PC-3 (cell line): ENCODE results near the gene GPS2. TPM values are rescaled to one million over a fixed set of nuclear protein-coding genes. Genes with fewer than 3 reads are reported as not detected.

Source experiments
- ATAC-seq: fragments of 200-7000 bp; cut with Tn5 transposase; 2 replicates; pipeline ENCODE4 v1.9.1; 2020; ENCODE audit warnings: mild to moderate bottlenecking, moderate library complexity
- BruUV-seq: library from RNA; stranded (reverse); fragments of 400-500 nt; replicated peaks from 2 replicates; lab custom pipeline; 2021; lab: Mats Ljungman, UMichigan
- CTCF ChIA-PET: fragments of 300-600 bp; sonication (Branson Sonifier 250); formaldehyde crosslinking; loops from one replicate; lab custom pipeline; 2022; ENCODE audit warnings: antibody characterized with exemption; lab: Charles Lee
- POLR2A ChIA-PET: fragments of 300-600 bp; sonication (Branson Sonifier 250); formaldehyde crosslinking; loops from one replicate; lab custom pipeline; 2022; ENCODE audit warnings: antibody characterized with exemption; ENCODE audit not compliant: unreplicated experiment; lab: Charles Lee
- DNase-seq: peaks from one replicate; pipeline ENCODE4 v3.0.0-alpha.2; 2015
- H2AFZ ChIP-seq: fragments of 300-600 bp; sonication (generic); 2 replicates; pipeline ENCODE4 v1.6.0; 2016; ENCODE audit warnings: antibody characterized with exemption, low read length
- H3F3A ChIP-seq: fragments of 300-600 bp; sonication (generic); one replicate; pipeline ENCODE4 v1.6.0; 2017; ENCODE audit warnings: antibody characterized with exemption, low read length, control low read depth, mild to moderate bottlenecking; ENCODE audit not compliant: unreplicated experiment
- H3K27ac ChIP-seq: fragments of 300-600 bp; sonication (generic); 2 replicates; pipeline ENCODE4 v1.5.1; 2016; ENCODE audit warnings: mild to moderate bottlenecking, low read length
- H3K27me3 ChIP-seq: fragments of 300-600 bp; sonication (generic); 2 replicates; pipeline ENCODE4 v1.6.1; 2016; ENCODE audit warnings: low read length, mixed read lengths
- H3K36me3 ChIP-seq: fragments of 300-600 bp; sonication (generic); 2 replicates; pipeline ENCODE4 v1.6.1; 2016; ENCODE audit warnings: low read depth, mixed run types, low read length, mixed read lengths
- H3K4me1 ChIP-seq: fragments of 300-600 bp; sonication (generic); 2 replicates; pipeline ENCODE4 v1.5.1; 2016; ENCODE audit warnings: low read length; ENCODE audit not compliant: insufficient read depth
- H3K4me2 ChIP-seq: fragments of 300-600 bp; sonication (generic); 2 replicates; pipeline ENCODE4 v1.6.0; 2016; ENCODE audit warnings: low read length
- H3K4me3 ChIP-seq: fragments of 300-600 bp; sonication (generic); 2 replicates; pipeline ENCODE4 v1.5.1; 2016; ENCODE audit warnings: mild to moderate bottlenecking, low read length, mixed read lengths
- H3K79me2 ChIP-seq: fragments of 300-600 bp; sonication (generic); 2 replicates; pipeline ENCODE4 v1.6.1; 2017; ENCODE audit warnings: low read length, mixed read lengths
- H3K9ac ChIP-seq: fragments of 300-600 bp; sonication (generic); 2 replicates; pipeline ENCODE4 v1.6.0; 2016; ENCODE audit warnings: mild to moderate bottlenecking, low read length
- H3K9me2 ChIP-seq: fragments of 300-600 bp; sonication (generic); replicated peaks from 2 replicates; pipeline ENCODE4 v1.6.1; 2016; ENCODE audit warnings: mixed run types, low read length, mixed read lengths
- H3K9me3 ChIP-seq: fragments of 300-600 bp; sonication (generic); 2 replicates; pipeline ENCODE4 v1.6.1; 2016; ENCODE audit warnings: low read length, mixed read lengths
- H4K20me1 ChIP-seq: fragments of 300-600 bp; sonication (generic); 2 replicates; pipeline ENCODE4 v1.6.1; 2016; ENCODE audit warnings: low read length, mixed read lengths
- EZH2 ChIP-seq: fragments of 300-600 bp; sonication (generic); IDR thresholded peaks from one replicate; pipeline ENCODE4 v1.6.1; 2017; ENCODE audit warnings: antibody characterized with exemption, mild to moderate bottlenecking, low read length; ENCODE audit not compliant: unreplicated experiment
- EZH2phosphoT487 ChIP-seq: fragments of 300-600 bp; sonication (generic); IDR thresholded peaks from 2 replicates; pipeline ENCODE4 v1.6.1; 2018; ENCODE audit warnings: mild to moderate bottlenecking, antibody characterized with exemption, low read length, borderline replicate concordance
- intact Hi-C: fragments of 100-400 bp; cut with micrococcal nuclease; formaldehyde crosslinking; loops from 2 replicates; pipeline ENCODE4 v1.9.0; 2023
- total RNA-seq: library from RNA; depleted of rRNA; stranded (reverse); fragments of >200 nt; gene quantifications from 2 replicates; pipeline ENCODE4 v1.2.3, GENCODE V29; 2014
- TF ChIP-seq, protein P1 (sequence below): fragments of 300-600 bp; sonication (generic); conservative IDR thresholded peaks from 2 replicates; pipeline ENCODE4 v1.5.1; 2017; ENCODE audit warnings: antibody characterized with exemption, low read depth, mild to moderate bottlenecking, low read length

The GPS2 gene
- total RNA-seq, 1 experiment from 2014 or later = 30.8 TPM

DNA sequence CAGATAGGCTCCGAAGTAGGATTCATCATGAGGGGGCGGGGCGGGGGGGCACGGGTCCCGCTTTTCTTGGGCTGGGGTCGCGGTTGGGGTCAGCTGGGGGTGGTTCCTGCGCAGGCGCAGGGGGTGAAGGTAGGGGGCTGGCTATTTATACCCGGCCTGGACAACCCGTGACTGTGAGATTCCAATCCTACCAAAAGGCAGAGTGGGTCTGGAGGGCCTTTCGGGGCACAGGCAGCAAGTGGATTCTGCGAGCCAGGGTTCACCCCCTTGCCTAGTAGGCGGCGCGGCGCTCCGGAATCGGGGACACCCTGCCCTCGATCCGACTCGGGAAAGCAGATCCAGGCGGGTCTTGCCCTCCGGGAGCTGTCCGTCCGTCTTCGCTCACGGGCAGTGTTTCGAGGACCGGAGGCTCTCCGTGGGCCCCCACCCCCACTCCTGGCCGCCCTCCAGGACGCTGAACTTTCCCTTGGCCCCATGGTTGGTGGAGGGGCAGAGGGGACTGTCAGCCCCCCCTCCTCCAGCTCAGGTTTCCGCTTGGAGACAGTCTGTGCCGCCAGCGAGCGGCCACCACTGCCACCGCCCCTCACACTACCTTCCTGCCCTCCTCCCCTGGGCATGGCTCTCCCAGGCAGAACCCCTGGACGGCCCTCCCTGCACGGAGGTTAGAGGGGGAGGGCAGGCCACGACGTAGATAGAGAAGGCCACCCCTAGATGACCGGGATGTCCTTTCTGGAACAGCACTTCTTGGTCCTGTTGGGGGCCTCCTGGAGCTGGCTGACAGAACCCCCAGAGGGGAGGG lies 33.0 kb downstream of the GPS2 start:
- Histone ChIP-seq H4K20me1 (no peaks in the 10 kb centered on the region), H3F3A (no peaks in the 10 kb centered on the region), H3K9me3 (no peaks in the 10 kb centered on the region), H3K9ac (no peak overlapping the region), H3K27ac (no peak overlapping the region), H2AFZ (peak overlapping the region; percentile 72; the same call in 1 of the 2 replicates), H3K36me3 (no peaks in the 10 kb centered on the region), H3K4me3 (peak overlapping the region; percentile 71), H3K9me2 (no peaks in the 10 kb centered on the region), H3K4me1 (peaks cover 10% of the 10 kb centered on the region), H3K27me3 (no peaks in the 10 kb centered on the region), H3K4me2 (peak overlapping the region; percentile 100), H3K79me2 (no peaks in the 10 kb centered on the region)
- ChIA-PET CTCF (interaction anchor here (0.6 to 1.2 kb wide), 2 partner anchors 10 to 14 kb away, joined by 3 read pairs; no protein-coding TSS in a partner anchor), POLR2A (no interaction called here)
- DNase-seq (no peak), ATAC-seq (no peak)
- intact Hi-C loops = loop anchor here (1.0 to 2.0 kb wide), 3 partner anchors 14 to 29 kb away; partner anchors contain the start of gene ELP5
- TF ChIP-seq EZH2 (no peak), EZH2phosphoT487 (no peak)
- TF ChIP-seq, protein P1, sequence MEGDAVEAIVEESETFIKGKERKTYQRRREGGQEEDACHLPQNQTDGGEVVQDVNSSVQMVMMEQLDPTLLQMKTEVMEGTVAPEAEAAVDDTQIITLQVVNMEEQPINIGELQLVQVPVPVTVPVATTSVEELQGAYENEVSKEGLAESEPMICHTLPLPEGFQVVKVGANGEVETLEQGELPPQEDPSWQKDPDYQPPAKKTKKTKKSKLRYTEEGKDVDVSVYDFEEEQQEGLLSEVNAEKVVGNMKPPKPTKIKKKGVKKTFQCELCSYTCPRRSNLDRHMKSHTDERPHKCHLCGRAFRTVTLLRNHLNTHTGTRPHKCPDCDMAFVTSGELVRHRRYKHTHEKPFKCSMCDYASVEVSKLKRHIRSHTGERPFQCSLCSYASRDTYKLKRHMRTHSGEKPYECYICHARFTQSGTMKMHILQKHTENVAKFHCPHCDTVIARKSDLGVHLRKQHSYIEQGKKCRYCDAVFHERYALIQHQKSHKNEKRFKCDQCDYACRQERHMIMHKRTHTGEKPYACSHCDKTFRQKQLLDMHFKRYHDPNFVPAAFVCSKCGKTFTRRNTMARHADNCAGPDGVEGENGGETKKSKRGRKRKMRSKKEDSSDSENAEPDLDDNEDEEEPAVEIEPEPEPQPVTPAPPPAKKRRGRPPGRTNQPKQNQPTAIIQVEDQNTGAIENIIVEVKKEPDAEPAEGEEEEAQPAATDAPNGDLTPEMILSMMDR = no peak
- no TSS peak for BruUV-seq

DNA sequence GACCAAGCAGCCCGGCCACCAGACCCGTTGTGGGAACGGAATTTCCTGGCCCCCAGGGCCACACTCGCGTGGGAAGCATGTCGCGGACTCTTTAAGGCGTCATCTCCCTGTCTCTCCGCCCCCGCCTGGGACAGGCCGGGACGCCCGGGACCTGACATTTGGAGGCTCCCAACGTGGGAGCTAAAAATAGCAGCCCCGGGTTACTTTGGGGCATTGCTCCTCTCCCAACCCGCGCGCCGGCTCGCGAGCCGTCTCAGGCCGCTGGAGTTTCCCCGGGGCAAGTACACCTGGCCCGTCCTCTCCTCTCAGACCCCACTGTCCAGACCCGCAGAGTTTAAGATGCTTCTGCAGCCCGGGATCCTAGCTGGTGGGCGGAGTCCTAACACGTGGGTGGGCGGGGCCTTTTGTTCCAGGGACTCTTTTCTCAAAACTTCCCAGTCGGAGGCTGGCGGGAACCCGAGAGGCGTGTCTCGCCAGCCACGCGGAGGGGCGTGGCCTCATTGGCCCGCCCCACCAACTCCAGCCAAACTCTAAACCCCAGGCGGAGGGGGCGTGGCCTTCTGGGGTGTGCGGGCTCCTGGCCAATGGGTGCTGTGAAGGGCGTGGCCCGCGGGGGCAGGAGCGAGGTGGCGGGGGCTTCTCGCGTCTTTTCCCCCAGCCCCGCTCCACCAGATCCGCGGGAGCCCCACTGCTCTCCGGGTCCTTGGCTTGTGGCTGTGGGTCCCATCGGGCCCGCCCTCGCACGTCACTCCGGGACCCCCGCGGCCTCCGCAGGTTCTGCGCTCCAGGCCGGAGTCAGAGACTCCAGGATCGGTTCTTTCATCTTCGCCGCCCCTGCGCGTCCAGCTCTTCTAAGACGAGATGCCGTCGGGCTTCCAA lies 33.8 kb downstream of the GPS2 start, which contains the start of gene SLC2A4:
Gene SLC2A4, plus strand, starts transcription at position 645 of the 879 bp plus-strand sequence. Its CDS starts 217 bp downstream, at position 862.
- peak within 1 kb of the TSS; percentile 64 for H3K9ac ChIP-seq
- ChIA-PET POLR2A (interaction anchor here (0.5 kb wide), 1 partner anchor 17 kb away, joined by 5 read pairs; no protein-coding TSS in a partner anchor), CTCF (interaction anchor here (0.6 to 1.8 kb wide), 5 partner anchors 15 to 48 kb away, joined by 3 to 14 read pairs (median 4); no protein-coding TSS in a partner anchor)
- H3K4me3 ChIP-seq = peak within 1 kb of the TSS; percentile 71
- intact Hi-C loops = loop anchor here (1.0 to 2.0 kb wide), 3 partner anchors 15 to 29 kb away; partner anchors contain the start of gene ELP5
- H3K79me2 ChIP-seq = no peaks in the 10 kb centered on the region
- ATAC-seq = peak; percentile 70
- no TSS peak for BruUV-seq
- peaks cover 10% of the 10 kb centered on the region for H3K4me1 ChIP-seq
- no peak for TF ChIP-seq EZH2phosphoT487
- no peak for TF ChIP-seq EZH2
- TF ChIP-seq, protein P1 = no peak
- peak; percentile 95 for DNase-seq
- no peaks in the 10 kb centered on the region for H3K9me3 ChIP-seq
- peak within 1 kb of the TSS; percentile 100 for H3K4me2 ChIP-seq
- peak within 1 kb of the TSS; percentile 50 for H3K27ac ChIP-seq
- no peaks in the 10 kb centered on the region for H3K27me3 ChIP-seq
- peak within 1 kb of the TSS; percentile 89 for H2AFZ ChIP-seq
- H3K36me3 ChIP-seq = no peaks in the 10 kb centered on the region
- no peaks in the 10 kb centered on the region for H3F3A ChIP-seq
- no peaks in the 10 kb centered on the region for H3K9me2 ChIP-seq
- no peaks in the 10 kb centered on the region for H4K20me1 ChIP-seq
